GM23248 (cell line): ENCODE measurements around the gene NKX2-2.

Experiments used
- EZH2 ChIP-seq: fragments of 200-600 bp; sonication (generic); IDR thresholded peaks from 2 replicates; pipeline ENCODE4 v1.6.1; 2018; ENCODE audit warnings: antibody characterized with exemption, mild to moderate bottlenecking; ENCODE audit not compliant: insufficient read depth, poor library complexity, severe bottlenecking
- EZH2phosphoT487 ChIP-seq: fragments of 200-600 bp; sonication (generic); IDR thresholded peaks from 2 replicates; pipeline ENCODE4 v1.6.1; 2018; ENCODE audit warnings: antibody characterized with exemption, moderate library complexity, mild to moderate bottlenecking, low read depth; ENCODE audit not compliant: insufficient read depth

DNA sequence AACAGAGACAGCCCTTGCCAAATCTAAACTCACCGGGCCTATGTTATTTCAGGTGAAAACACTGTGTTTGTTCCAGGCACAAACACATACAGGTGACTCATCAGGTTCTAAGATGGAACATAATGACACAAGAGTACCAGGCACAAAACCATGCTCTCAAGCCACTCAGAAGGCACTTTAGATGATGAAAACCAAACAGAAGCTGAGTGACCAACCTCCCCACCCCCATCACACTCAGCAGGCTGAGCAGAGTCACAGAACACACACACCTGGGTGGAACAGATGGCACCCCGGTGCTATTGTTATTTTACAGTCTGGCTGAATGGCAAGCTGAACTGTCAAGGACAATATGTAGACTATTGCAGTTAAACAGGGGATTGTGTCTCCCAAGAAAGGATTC, 20.6 kb upstream of the NKX2-2 start:
- TF ChIP-seq EZH2phosphoT487 = no peak
- TF ChIP-seq EZH2 = no peak
